Activated CD4-positive, CD25-positive, alpha-beta regulatory T cell (primary cell): Measurements from ENCODE around the gene ZNF410.
"Not testable (repeated sequence)": the region's sequence is repeated elsewhere in the genome, so short reads cannot be mapped to it uniquely, and the experiment has no call there.

Source experiments
- DNase-seq, 4 experiments: peaks; one replicate each; lab custom pipeline; 2025; lab: John Stamatoyannopoulos, UW

The ZNF410 gene

GRCh38 chr14:73884438-73885190 lies 2.0 kb upstream of the ZNF410 start:
- DNase-seq: no peak

GRCh38 chr14:73887318-73887616 lies 608 bp downstream of the ZNF410 start:
- DNase-seq: no peak

- DNase-seq: no peak
Measured at GRCh38 chr14:73887694-73888459, 1.2 kb downstream of the ZNF410 start.

- DNase-seq: no peak
Measured at GRCh38 chr14:73888460-73888725, 1.7 kb downstream of the ZNF410 start.

GRCh38 chr14:73888971-73889370 lies 2.3 kb downstream of the ZNF410 start:
- DNase-seq: no peak

- DNase-seq: no peak
Measured at GRCh38 chr14:73889376-73889775, 2.7 kb downstream of the ZNF410 start.

GRCh38 chr14:73894180-73894687 lies 7.6 kb downstream of the ZNF410 start:
- not testable (repeated sequence) for DNase-seq

GRCh38 chr14:73895939-73896338 lies 9.3 kb downstream of the ZNF410 start:
- no peak for DNase-seq

GRCh38 chr14:73896521-73896920 lies 9.9 kb downstream of the ZNF410 start:
- DNase-seq: no peak

GRCh38 chr14:73903028-73903427 lies 16.4 kb downstream of the ZNF410 start:
- DNase-seq: no peak

GRCh38 chr14:73909681-73910080 lies 23.0 kb downstream of the ZNF410 start:
- DNase-seq: no peak

GRCh38 chr14:73913256-73913655 lies 26.6 kb downstream of the ZNF410 start:
- DNase-seq: no peak

- DNase-seq: no peak
Measured at GRCh38 chr14:73916324-73916723, 29.7 kb downstream of the ZNF410 start.

- DNase-seq: not testable (repeated sequence)
Measured at GRCh38 chr14:73919457-73919856, 32.8 kb downstream of the ZNF410 start.

GRCh38 chr14:73924337-73924736 lies 37.7 kb downstream of the ZNF410 start:
- DNase-seq: no peak

- DNase-seq: no peak
Measured at GRCh38 chr14:73935666-73936065, 49.0 kb downstream of the ZNF410 start.

- DNase-seq: no peak
Measured at GRCh38 chr14:73936548-73936947, 49.9 kb downstream of the ZNF410 start.

- DNase-seq: no peak
Measured at GRCh38 chr14:73937012-73937411, 50.4 kb downstream of the ZNF410 start.

- DNase-seq: no peak
Measured at GRCh38 chr14:73942180-73942579, 55.5 kb downstream of the ZNF410 start.

- no peak for DNase-seq
Measured at GRCh38 chr14:73943083-73943482, 56.4 kb downstream of the ZNF410 start.

- DNase-seq: no peak
Measured at GRCh38 chr14:73944432-73945158, 57.9 kb downstream of the ZNF410 start.

- DNase-seq: no peak
Measured at GRCh38 chr14:73945159-73945670, 58.6 kb downstream of the ZNF410 start.
